Non-pigmented ciliary epithelial cell (primary cell): ENCODE results near the gene ENAM.

Experiments
- DNase-seq: peaks from one replicate; pipeline ENCODE4 v3.0.0-alpha.2; 2010; ENCODE audit warnings: low read depth

Gene ENAM, protein sequence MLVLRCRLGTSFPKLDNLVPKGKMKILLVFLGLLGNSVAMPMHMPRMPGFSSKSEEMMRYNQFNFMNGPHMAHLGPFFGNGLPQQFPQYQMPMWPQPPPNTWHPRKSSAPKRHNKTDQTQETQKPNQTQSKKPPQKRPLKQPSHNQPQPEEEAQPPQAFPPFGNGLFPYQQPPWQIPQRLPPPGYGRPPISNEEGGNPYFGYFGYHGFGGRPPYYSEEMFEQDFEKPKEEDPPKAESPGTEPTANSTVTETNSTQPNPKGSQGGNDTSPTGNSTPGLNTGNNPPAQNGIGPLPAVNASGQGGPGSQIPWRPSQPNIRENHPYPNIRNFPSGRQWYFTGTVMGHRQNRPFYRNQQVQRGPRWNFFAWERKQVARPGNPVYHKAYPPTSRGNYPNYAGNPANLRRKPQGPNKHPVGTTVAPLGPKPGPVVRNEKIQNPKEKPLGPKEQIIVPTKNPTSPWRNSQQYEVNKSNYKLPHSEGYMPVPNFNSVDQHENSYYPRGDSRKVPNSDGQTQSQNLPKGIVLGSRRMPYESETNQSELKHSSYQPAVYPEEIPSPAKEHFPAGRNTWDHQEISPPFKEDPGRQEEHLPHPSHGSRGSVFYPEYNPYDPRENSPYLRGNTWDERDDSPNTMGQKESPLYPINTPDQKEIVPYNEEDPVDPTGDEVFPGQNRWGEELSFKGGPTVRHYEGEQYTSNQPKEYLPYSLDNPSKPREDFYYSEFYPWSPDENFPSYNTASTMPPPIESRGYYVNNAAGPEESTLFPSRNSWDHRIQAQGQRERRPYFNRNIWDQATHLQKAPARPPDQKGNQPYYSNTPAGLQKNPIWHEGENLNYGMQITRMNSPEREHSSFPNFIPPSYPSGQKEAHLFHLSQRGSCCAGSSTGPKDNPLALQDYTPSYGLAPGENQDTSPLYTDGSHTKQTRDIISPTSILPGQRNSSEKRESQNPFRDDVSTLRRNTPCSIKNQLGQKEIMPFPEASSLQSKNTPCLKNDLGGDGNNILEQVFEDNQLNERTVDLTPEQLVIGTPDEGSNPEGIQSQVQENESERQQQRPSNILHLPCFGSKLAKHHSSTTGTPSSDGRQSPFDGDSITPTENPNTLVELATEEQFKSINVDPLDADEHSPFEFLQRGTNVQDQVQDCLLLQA

DNA sequence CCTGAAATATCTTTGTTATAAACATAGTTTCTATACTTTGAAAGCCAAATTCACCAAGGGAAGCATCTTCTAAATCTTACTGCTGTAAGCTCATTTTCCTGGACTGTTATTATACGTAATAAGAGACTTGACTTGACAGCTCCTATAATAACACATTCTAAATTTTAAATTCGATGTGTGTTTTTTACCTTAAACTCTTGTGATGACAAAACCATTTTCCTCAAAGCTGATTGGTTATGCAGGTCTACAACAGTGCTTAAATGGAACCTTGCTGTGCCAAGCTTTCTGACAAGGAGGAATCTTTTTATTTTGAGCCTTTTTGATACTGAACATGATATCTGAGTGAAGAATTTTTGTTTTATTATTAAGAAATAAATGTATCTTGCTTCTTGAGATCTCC, at the start of gene ENAM:
TSS of gene ENAM (plus strand) at position 301 of the 400 bp plus-strand sequence. CDS start 757 bp downstream, outside the sequence.
- DNase-seq: no peak

DNA sequence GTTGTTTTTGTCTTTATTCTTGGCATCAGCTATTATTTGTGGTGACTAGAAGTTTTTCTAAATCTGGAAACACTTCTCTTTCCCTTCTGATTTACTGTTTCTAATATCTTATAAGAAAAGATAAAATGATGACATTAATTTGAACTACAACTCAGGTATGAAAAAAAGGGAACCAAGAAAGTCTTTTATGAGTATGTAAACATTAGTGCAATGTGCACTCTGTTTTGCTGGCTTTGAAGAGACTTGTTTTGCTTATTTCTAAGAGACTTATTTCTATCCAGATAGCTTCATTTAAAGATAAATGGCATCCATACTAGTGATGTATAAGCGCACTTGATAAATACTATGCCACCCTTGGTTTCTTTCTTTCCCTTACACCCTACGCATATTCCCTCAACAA, 46.6 kb upstream of the ENAM start:
- no peak for DNase-seq

DNA sequence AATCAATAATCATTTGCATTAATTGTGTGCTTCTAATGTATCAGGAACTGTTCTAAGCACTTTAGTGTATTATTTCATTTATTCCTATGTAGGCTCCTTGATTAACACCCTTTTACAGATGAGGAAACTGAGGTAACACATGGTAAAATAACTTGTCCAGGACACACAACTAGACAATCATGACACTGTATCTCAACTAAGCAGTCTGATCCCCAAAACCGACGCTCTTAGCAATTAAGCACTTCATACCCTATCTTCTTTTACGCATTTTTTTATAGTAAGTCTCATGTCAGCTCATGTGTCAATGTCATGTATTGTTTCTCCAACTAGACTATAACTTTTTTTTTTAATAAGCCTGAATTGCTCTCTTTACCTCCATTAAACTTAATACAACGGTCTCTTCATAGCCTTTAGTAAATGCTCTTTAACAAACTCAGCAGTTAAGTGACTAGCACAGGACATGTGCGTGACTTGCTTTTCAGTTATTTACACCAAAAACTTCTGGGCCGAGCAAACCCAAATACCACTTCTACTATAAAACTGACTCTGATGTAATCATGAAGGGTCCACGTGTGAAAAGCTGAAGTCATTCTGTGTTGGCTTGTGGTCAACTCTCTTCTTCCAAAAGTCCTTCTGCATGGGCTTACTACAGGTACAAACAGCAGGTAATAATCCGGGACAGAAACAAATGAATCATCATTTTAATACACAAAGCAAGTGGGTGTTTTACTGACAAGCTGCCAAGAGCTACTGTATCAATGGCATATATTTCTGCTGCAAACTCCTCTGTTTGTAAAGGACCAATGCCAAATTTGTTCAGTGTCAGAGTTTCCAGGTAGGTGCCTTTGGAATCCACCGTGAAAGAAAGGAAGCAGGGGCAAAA, 44.4 kb upstream of the ENAM start:
- DNase-seq: no peak

DNA sequence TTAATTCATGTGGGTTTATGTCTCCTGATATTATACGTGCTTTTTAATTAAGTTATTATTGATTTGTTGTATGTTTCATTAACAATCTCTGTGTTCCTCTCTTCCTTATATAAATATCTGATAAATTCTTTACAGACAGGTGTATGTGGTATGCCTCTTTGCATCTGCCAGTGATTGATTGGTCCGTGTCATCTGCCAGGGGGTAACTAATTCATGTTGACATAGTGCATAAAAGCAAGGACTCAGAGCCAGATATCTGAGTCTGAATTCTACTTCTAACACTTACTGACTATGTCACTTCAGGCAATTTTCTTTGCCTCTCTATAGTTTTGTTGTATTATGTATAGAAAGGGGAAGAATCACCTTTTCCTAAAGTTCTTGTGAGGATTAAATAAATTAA, 41.7 kb upstream of the ENAM start:
- no peak for DNase-seq

DNA sequence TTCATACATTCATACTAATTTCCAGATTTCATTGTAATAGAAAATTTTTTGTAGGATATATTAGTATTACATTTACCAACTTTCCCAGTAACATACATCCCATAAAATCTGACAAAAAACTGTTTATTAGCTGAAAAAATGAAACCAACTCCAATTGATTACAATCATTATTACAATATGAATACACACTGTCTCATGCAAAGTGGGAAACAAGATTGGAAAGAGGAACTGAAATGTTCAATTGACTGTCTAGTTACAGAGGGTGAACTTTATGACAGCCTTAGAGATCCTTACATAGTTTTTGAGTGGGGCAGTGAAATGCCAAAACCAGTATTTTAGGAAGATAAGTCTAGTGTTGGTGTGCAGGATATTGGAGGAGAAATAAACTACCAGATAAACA, 38.8 kb upstream of the ENAM start:
- no peak for DNase-seq

DNA sequence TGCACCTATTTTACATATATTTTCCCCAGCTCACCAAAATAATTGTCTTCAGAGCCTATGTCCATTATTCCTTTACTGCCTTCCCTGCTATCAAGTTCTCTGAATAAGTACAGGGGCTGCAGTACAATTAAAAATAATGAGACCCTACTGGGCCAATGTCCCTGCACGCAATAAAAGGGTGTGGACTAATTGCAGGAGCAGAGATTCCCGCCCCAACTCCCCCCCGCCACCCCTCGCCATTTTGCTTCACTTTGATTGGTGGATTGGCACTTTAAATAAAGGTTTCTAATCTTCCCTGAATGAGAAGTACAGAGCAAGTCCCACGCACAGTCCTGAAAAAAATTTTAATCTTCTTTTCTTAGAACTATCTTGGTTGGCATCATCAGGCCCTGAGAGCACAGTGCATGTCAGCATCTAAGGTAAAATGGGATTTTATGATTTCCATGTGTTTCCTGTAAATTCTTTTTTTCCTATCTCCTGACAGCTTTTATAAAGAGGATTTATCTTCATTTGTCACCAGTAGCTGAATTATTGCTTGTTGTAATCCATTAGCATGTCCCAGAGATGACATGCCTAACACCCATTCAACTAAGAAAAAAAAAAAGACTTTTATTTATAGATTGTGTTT, 36.5 kb upstream of the ENAM start, which contains the start of gene AMBN:
TSS of gene AMBN (plus strand) at position 302 of the 628 bp plus-strand sequence. CDS start at position 405, 103 bp downstream.
- no peak for DNase-seq

DNA sequence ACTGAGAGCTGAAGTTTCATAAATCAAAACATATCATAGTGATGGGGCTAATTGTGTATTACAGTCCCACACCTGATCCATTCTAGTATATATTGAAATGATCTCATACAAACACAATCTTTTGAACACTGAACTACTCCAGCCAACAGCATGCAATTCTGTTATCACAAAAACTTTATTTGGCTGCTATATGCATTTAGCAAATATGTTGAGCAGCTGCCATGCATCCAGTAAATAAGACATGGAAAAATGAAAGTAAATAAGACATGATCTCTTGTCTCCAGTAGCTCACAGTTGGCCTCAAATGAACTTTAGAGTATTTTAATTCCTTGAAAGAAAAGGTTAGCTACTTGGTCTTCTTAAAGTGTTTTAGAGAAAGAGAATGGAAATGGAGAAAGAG, 34.3 kb upstream of the ENAM start:
- DNase-seq: no peak

DNA sequence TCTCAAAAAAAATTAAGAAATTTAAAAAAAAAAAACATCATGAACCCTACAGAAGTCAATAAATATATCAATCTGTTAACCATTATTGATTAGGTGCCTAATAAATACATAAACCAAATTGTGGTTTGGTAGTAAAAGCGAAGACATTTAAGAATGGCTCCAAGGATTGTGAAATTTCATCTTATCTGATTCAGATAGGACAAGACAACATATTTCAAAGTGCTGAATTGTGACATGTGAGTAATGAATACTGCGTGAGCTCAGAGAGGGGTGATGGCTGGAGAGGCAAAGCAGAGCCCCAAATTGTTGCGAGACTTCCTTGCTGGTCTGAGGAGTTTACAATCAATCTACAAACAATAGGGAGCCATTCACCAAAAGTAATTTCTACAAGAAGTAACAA, 28.2 kb upstream of the ENAM start:
- DNase-seq: no peak

DNA sequence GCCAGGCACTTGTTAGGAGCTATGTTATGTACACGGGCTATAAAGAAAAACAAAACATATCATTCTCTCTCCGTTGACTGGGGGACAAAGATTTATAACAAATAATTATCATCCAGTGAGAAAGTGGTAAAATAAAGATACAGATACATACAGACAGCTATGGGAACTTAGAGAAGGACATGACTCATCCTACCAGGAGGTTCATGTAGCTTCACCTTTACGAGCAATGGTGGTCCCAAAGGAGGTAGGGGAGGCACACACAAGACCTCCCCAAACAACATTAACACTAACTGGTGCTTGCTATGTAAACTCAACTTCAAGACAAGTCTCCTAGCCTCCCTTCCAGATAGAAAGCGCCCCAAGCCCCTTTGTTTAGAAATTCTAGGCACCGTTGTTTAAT, 27.6 kb upstream of the ENAM start:
- DNase-seq: no peak

DNA sequence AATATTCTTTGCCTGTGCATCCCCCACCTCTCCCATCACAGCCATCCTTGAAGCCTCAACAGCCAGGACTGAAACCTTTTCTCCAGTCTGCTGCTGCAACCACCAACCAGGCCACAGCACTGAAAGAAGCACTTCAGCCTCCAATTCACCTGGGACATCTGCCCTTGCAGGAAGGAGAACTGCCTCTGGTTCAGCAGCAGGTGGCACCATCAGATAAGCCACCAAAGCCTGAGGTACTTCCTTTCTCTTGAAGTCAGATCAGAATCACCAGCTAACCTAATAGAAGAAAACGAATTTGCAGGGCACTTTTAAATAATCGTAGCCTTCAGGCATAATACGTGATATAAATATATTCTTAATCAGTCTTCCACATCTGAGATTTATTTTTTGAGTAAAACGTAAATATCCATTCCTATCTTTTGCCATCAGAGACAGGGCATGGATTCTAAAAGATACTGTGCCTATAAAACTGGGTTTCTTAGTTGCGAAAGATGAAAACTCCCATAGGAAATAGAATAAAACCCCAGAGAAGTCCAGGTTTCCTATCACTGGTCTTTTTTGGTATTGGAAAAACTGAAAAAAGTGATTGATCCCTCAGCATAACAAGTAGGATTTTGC, 27.0 kb upstream of the ENAM start:
- peak; percentile 35 for DNase-seq

DNA sequence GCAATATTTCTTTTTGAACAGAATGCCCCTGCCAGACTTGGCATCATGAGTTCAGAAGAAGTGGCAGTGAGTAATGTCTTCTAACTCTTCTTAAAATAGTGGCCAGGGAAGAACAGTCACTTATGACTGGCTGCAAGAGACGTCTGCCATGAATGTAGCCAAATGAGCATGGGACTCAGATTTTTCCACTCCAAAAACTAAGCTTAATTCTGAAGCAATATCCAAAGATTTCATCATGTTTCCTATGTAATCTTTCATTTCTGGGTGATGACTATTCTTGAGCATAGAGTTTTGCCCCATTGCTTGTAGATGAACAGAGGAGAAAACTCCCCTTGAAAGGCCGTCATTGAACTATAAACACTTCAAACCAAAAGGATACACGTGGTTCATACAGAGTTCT, 24.7 kb upstream of the ENAM start:
- peak; percentile 14 for DNase-seq

DNA sequence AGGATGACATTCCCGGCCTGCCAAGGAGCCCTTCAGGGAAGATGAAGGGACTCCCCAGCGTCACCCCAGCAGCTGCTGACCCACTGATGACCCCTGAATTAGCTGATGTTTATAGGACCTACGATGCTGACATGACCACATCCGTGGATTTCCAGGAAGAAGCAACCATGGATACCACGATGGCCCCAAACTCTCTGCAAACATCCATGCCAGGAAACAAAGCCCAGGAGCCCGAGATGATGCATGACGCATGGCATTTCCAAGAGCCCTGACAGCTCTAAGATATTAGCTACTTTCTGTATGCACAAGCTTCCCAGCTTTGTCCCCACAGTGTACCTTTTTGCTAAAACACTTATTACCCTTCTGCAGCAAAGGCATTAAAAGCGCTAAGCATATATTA, 22.1 kb upstream of the ENAM start:
- no peak for DNase-seq

DNA sequence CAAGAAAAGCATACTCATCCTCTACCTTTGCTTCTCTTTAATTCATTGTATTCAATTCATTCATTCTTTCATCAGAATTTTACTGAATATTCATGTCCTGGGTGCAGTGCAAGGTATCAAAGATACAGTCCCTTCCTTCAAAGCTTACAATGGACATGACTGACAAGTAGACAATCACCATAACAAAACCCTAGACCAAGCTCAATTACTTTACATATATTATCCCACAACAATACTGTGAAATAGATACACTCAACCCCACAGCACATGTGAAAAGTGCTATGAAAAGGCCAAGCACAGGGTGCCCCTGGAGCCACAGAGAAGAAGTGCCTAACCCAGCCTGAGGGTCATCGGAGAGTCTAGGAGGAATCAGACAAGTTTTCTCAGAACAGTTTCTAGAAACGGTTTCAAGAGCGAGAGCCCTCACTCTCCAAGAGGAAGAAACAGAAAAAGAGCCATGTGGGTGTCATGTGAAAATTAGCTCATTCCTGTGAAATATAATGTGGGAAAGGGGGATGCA, 21.1 kb upstream of the ENAM start:
- no peak for DNase-seq

DNA sequence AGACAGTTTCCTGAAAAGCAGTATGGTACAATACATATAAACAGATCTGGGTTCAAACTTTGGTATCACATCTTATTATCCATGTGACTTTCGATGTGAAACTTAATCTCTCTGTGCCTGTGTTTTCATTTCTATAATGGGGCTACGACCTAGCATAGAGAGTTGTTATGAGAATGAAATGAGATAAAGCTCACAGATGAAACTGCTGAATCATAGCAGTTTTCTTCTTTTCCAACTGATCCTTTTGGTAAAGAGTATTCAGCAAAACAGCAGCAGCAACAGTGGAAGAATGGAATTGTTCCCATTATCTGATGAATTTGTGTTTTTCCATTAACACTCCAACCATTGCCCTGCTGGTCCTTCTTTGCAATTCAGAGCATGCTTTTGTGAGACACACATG, 20.2 kb upstream of the ENAM start:
- no peak for DNase-seq

DNA sequence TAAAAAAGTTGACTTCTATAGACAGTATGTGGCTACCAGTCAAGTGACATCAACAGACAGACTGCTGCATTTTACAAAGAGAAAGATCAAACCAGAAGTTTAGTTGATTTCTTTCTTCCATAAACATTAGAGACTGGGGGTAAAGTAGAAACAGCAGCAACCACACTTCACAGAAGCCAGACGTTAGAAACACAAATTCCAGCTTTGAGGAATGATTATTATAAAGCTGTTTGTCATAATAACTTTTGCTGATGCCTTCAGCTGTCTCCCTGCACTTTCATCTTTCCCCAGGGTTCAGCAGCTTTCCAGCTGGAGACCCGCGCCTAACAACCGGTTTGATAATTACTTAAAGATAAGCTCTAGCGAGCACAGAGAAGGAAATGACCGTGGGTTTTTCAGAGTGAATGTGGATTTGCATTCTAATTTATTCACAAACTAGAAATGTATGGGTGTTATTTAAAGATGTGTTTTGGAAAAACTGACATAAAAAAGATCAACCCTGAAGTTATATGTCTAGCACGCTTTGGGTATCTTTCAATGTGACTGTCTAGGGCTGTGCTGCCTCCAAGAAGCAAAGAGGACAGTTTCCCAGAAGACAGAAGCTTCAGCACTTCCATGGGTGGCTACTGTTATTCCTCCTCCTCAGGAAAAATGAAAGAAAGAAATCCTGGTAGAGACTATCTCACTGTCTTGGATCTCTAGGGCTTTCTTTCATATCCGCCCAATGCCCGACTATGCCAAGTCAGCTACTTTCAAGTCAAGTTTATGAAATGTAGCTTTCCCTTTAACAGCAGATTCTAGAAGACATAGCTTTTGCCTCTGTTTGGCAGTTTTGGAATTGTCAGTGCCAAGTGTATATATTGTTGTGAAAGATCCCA, 15.0 kb upstream of the ENAM start:
- DNase-seq: no peak

DNA sequence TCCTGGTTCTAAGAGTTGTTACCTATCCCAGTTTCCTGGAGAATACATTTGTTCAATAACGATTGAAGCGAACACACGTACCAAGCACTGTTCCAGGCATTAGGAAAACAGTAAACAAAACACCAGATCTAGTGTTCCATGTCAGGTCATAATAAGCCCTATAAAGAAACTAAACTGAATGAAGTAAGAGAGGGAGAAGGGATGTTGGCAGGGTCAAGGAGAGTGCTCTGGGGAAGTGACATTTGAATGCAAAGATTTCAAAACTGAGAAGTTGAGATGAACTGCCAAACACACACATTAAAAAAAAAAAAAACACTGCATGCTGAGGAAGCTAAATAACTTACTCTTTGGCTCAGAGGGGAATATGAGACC, 14.4 kb upstream of the ENAM start:
- DNase-seq: no peak

DNA sequence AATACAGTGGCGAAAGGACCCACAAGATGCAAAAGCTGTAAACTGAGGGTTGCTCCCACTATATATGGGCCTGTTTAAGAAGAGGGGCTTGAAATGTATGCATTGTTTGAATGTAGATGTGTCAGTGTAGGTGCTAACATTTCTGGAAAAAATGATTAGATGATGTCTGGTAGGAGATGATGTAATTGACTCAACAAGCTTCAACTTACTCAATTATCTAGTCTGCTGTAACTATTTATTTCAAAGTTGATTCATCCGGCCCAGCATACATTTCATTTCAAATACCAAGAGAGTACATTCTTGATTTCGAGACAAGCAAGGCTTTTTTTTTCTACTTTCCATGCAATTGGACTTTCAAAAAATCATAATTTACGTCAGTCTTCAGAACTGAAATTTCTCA, 9.3 kb upstream of the ENAM start:
- DNase-seq: no peak

DNA sequence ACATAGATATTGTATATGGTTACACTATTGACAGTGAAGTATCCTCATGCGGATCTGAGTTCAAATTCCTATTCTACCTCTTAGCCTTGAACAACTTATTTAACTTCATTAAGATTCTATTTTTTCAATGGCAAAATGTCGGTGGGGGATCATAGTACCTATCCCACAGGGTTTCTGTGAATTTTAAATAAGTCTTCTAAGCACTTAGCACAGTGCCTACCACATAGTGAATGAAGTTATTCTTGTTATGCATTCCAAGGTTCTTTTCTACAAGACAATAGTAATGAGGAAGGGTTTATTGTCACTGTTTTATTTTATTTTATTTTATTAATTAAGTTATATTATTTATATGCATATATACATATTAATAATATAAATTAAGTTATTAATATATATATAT, 8.8 kb upstream of the ENAM start:
- no peak for DNase-seq

DNA sequence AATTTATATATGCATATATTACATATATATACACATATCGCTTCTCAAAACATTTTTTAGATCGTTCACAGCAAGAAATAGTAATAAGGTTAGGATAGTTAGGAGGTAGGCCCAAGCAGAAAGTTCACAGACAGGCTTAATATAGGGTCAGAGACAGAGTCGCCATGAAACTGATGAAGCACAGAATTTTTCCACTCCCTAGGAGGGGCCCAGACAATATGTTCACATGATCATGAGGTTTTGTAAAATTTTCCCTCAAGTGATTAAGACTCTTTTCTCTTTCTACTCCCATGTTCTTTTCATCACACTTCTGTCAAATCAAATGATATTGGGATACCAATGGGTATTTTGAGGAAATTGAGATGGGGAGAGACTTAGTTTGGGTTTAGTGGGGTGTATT, 5.2 kb upstream of the ENAM start:
- DNase-seq: no peak
